K562 (cell line): Measurements from ENCODE around the gene PRDX1. TPM values are rescaled to one million over a fixed set of nuclear protein-coding genes. Genes with fewer than 3 reads are reported as not detected.
A peak's percentile ranks its signal among the peaks of the same experiment; 100 is the strongest.

Experiments
- ARID1B ChIP-seq: fragments of 450-650 bp; IDR thresholded peaks from 2 replicates; pipeline ENCODE4 v1.6.1; 2016; ENCODE audit warnings: antibody characterized with exemption, mild to moderate bottlenecking, inconsistent platforms
- GATA2 ChIP-seq: sonication (generic); formaldehyde crosslinking; IDR thresholded peaks from 2 replicates; pipeline ENCODE4 v1.4.0; 2020; ENCODE audit warnings: mild to moderate bottlenecking, missing genetic modification reagents
- LEF1 ChIP-seq: fragments of 450-650 bp; IDR thresholded peaks from 2 replicates; pipeline ENCODE4 v1.6.1; 2016; ENCODE audit warnings: mild to moderate bottlenecking
- MYC ChIP-seq, 2 experiments: fragments of 250-450 bp in 1 of 2; sonication (Bioruptor Pico) in 1 of 2; IDR thresholded peaks; 2 replicates each; pipeline versions ENCODE4 v1.5.1 to v1.6.1; 2012 to 2021; ENCODE audit warnings: low read depth in 2 of 2, borderline replicate concordance in 1 of 2, improper control_type of control experiment in 1 of 2, low read length in 1 of 2, mild to moderate bottlenecking in 1 of 2, moderate library complexity in 1 of 2
- POLR3G ChIP-seq: IDR thresholded peaks from 2 replicates; pipeline ENCODE4 v1.6.1; 2011; ENCODE audit not compliant: insufficient read length, insufficient replicate concordance; ENCODE audit errors: extremely low read depth
- RBM17 ChIP-seq: fragments of 200-400 bp; formaldehyde crosslinking; IDR thresholded peaks from 2 replicates; pipeline ENCODE4 v1.6.1; 2017; ENCODE audit warnings: low read depth, mild to moderate bottlenecking, low read length, borderline replicate concordance
- SIX5 ChIP-seq, 2 experiments: IDR thresholded peaks; 2 replicates each; pipeline ENCODE4 v1.6.1; 2011; ENCODE audit warnings: low read length in 2 of 2, borderline replicate concordance in 1 of 2, low read depth in 1 of 2, mild to moderate bottlenecking in 1 of 2, moderate library complexity in 1 of 2; ENCODE audit not compliant: insufficient read depth in 1 of 2
- TEAD1 ChIP-seq, 2 experiments: fragments of 450-650 bp in 1 of 2; sonication (generic) in 1 of 2; formaldehyde crosslinking; IDR thresholded peaks; 2 replicates each; pipeline versions ENCODE4 v1.4.0 to v1.8.0; 2020 to 2022; ENCODE audit warnings: mild to moderate bottlenecking in 2 of 2, missing genetic modification reagents in 1 of 2
- U2AF2 ChIP-seq: fragments of 200-400 bp; formaldehyde crosslinking; optimal IDR thresholded peaks from 2 replicates; pipeline ENCODE3; 2017; ENCODE audit warnings: low read depth, mild to moderate bottlenecking, low read length
- ZNF282 ChIP-seq: sonication (generic); formaldehyde crosslinking; IDR thresholded peaks from 2 replicates; pipeline ENCODE4 v1.8.1; 2023; ENCODE audit warnings: missing genetic modification reagents
- polyA plus RNA-seq, 8 experiments: library from polyadenylated mRNA; depleted of rRNA in 4 of 8; stranded (reverse) in 5 of 8; unstranded in 3 of 8; fragments of >200 nt; fragmentation: Nextera tagmentation in 2 of 8; fragmentation: Illumina TruSeq in 1 of 8; extraction: Ambion mirVana in 2 of 8; extraction: Trizol in 1 of 8; gene quantifications; 2 replicates each; pipeline versions ENCODE4 v1.2.1 to v1.2.3, GENCODE V29; 2011 to 2014; ENCODE audit warnings: inconsistent platforms in 1 of 8, missing spikeins in 1 of 8
- total RNA-seq, 7 experiments: library from RNA; depleted of rRNA in 6 of 7; stranded (reverse); fragments of >200 nt in 6 of 7; fragmentation: Illumina TruSeq in 2 of 7; extraction: Trizol in 2 of 7; gene quantifications; 2 replicates each; pipeline versions ENCODE4 v1.2.1 to v1.2.3, GENCODE V29; 2011 to 2021; ENCODE audit warnings: low replicate concordance in 1 of 7
- TF ChIP-seq, protein P1 (sequence below): sonication (generic); formaldehyde crosslinking; IDR thresholded peaks from 2 replicates; pipeline ENCODE4 v1.8.1; 2022; ENCODE audit warnings: missing genetic modification reagents
- TF ChIP-seq, protein P2 (sequence below), 2 experiments: fragments of 450-650 bp; conservative IDR thresholded peaks; 2 replicates each; pipeline ENCODE4 v1.6.1; 2017; ENCODE audit warnings: mild to moderate bottlenecking in 2 of 2, moderate library complexity in 2 of 2
- TF ChIP-seq, protein P3 (sequence below), 2 experiments: fragments of 450-650 bp; formaldehyde crosslinking in 1 of 2; IDR thresholded peaks; 2 replicates each; pipeline versions ENCODE4 v1.4.0 to v1.6.1; 2014 to 2020; ENCODE audit warnings: mild to moderate bottlenecking in 2 of 2, borderline replicate concordance in 1 of 2, low read depth in 1 of 2
- TF ChIP-seq, protein P4 (sequence below): fragments of 250-450 bp; sonication (Bioruptor Pico); IDR thresholded peaks from 2 replicates; pipeline ENCODE4 v1.9.0; 2021; ENCODE audit warnings: mild to moderate bottlenecking

The PRDX1 gene
- total and polyA plus RNA-seq, 9 of the 15 experiments (the other 6 are each of a cell fraction or from before 2014, with no cell fraction given): 748 to 2,388 (median 1,045) TPM

DNA sequence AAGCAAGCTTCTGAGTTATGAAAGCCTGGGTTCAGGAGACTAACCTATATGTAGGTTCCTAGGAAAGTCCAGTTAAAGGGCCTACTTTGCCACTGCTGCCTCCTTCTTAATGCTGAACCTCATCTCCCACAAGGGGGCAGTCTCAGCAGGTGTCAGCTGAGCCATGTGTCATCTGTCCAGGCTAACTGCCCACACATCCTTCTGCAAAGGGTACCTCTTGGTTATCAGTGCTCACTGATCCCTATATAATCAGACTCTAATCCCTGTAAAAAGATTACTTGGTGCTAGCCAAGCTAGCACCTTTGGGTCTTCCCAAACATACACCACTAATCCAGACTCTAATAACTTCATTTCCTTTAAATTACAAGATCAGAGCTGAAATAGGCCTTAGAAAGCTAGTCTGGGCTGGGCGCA is 9.0 kb downstream of the PRDX1 start (continued):
- TF ChIP-seq ZNF282 (CRISPR knock-in tag) (no peak), GATA2 (CRISPR knock-in tag) (no peak), MYC (IDR thresholded peaks at IDR 0.05; ENCODE audit: low read depth, low read length) (peak; percentile 90), MYC (CRISPR knock-in tag; IDR thresholded peaks at IDR 0.05; ENCODE audit: borderline replicate concordance, low read depth) (no peak), SIX5 (IDR thresholded peaks at IDR 0.05; ENCODE audit: borderline replicate concordance in 1 of 2, insufficient read depth in 1 of 2, low read depth in 1 of 2, low read length in 2 of 2) (no peak), LEF1 (no peak), TEAD1 (CRISPR knock-in tag; IDR thresholded peaks at IDR 0.05) (peak in 1 of 2 experiments; percentile 17; a peak in 1 of 4 replicates), RBM17 (no peak), U2AF2 (no peak), POLR3G (no peak), ARID1B (no peak; the same call in 1 of the 2 replicates)
- TF ChIP-seq, protein P1, sequence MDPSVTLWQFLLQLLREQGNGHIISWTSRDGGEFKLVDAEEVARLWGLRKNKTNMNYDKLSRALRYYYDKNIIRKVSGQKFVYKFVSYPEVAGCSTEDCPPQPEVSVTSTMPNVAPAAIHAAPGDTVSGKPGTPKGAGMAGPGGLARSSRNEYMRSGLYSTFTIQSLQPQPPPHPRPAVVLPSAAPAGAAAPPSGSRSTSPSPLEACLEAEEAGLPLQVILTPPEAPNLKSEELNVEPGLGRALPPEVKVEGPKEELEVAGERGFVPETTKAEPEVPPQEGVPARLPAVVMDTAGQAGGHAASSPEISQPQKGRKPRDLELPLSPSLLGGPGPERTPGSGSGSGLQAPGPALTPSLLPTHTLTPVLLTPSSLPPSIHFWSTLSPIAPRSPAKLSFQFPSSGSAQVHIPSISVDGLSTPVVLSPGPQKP: no peak
- TF ChIP-seq, protein P2, sequence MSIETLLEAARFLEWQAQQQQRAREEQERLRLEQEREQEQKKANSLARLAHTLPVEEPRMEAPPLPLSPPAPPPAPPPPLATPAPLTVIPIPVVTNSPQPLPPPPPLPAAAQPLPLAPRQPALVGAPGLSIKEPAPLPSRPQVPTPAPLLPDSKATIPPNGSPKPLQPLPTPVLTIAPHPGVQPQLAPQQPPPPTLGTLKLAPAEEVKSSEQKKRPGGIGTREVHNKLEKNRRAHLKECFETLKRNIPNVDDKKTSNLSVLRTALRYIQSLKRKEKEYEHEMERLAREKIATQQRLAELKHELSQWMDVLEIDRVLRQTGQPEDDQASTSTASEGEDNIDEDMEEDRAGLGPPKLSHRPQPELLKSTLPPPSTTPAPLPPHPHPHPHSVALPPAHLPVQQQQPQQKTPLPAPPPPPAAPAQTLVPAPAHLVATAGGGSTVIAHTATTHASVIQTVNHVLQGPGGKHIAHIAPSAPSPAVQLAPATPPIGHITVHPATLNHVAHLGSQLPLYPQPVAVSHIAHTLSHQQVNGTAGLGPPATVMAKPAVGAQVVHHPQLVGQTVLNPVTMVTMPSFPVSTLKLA (conservative IDR thresholded peaks at IDR 0.05): peak; percentile 60 to 78; a peak in 3 of 4 replicates
- TF ChIP-seq, protein P3, sequence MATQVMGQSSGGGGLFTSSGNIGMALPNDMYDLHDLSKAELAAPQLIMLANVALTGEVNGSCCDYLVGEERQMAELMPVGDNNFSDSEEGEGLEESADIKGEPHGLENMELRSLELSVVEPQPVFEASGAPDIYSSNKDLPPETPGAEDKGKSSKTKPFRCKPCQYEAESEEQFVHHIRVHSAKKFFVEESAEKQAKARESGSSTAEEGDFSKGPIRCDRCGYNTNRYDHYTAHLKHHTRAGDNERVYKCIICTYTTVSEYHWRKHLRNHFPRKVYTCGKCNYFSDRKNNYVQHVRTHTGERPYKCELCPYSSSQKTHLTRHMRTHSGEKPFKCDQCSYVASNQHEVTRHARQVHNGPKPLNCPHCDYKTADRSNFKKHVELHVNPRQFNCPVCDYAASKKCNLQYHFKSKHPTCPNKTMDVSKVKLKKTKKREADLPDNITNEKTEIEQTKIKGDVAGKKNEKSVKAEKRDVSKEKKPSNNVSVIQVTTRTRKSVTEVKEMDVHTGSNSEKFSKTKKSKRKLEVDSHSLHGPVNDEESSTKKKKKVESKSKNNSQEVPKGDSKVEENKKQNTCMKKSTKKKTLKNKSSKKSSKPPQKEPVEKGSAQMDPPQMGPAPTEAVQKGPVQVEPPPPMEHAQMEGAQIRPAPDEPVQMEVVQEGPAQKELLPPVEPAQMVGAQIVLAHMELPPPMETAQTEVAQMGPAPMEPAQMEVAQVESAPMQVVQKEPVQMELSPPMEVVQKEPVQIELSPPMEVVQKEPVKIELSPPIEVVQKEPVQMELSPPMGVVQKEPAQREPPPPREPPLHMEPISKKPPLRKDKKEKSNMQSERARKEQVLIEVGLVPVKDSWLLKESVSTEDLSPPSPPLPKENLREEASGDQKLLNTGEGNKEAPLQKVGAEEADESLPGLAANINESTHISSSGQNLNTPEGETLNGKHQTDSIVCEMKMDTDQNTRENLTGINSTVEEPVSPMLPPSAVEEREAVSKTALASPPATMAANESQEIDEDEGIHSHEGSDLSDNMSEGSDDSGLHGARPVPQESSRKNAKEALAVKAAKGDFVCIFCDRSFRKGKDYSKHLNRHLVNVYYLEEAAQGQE (IDR thresholded peaks at IDR 0.05; ENCODE audit: borderline replicate concordance): peak; percentile 87
- TF ChIP-seq, protein P3 (CRISPR knock-in tag; IDR thresholded peaks at IDR 0.05; ENCODE audit: low read depth): no peak
- TF ChIP-seq, protein P4, sequence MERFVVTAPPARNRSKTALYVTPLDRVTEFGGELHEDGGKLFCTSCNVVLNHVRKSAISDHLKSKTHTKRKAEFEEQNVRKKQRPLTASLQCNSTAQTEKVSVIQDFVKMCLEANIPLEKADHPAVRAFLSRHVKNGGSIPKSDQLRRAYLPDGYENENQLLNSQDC (CRISPR knock-in tag): no peak
